A549 (cell line): Measurements from ENCODE around the gene SGO2. TPM values are rescaled to one million over a fixed set of nuclear protein-coding genes. Genes with fewer than 3 reads are reported as not detected.
A peak's percentile ranks its signal among the peaks of the same experiment; 100 is the strongest.

ENCODE experiments used
- ATAC-seq, 2 experiments: fragments of 200-7000 bp in 1 of 2; fragments of >200 bp in 1 of 2; cut with Nextera tagmentation in 1 of 2; cut with Tn5 transposase in 1 of 2; 3 replicates each; pipeline versions ENCODE4 v1.8.0 to v1.9.1; 2018 to 2020; ENCODE audit warnings: mild to moderate bottlenecking in 1 of 2, moderate library complexity in 1 of 2
- CTCF ChIA-PET: fragments of 300-600 bp; sonication (Branson Sonifier 250); formaldehyde crosslinking; extraction: SDS; loops from one replicate; lab custom pipeline; 2021; ENCODE audit warnings: antibody characterized with exemption, inconsistent platforms; lab: Yijun Ruan, JAX
- POLR2A ChIA-PET: fragments of 350-600 bp; formaldehyde crosslinking; extraction: SDS; loops from one replicate; lab custom pipeline; 2021; ENCODE audit warnings: antibody characterized with exemption, inconsistent platforms; lab: Yijun Ruan, JAX
- DNase-seq, 2 experiments: peaks; one replicate each; pipeline versions ENCODE4 v3.0.0 to v3.0.0-alpha.2; 2011 to 2016; ENCODE audit warnings: low read depth in 1 of 2, low spot score in 1 of 2
- FAIRE-seq: peaks from 2 replicates; lab custom pipeline; 2011; peaks lifted over from hg19 to GRCh38; lab: Jason Lieb, UNC
- H3K27ac ChIP-seq, 2 experiments: fragments of >200 bp; sonication (Bioruptor Twin); formaldehyde crosslinking; 3 replicates each; pipeline ENCODE4 v1.5.1; 2016 to 2017
- H3K4me1 ChIP-seq: fragments of >200 bp; sonication (Bioruptor Twin); formaldehyde crosslinking; 3 replicates; pipeline ENCODE4 v1.6.1; 2016
- H3K4me2 ChIP-seq: fragments of >200 bp; sonication (Bioruptor Twin); formaldehyde crosslinking; 3 replicates; pipeline ENCODE4 v1.6.1; 2016
- H3K4me3 ChIP-seq: fragments of >200 bp; sonication (Bioruptor Twin); formaldehyde crosslinking; 3 replicates; pipeline ENCODE4 v1.5.1; 2016
- H3K9me3 ChIP-seq: fragments of >200 bp; sonication (Bioruptor Twin); formaldehyde crosslinking; 3 replicates; pipeline ENCODE4 v1.6.1; 2016
- CHD2 ChIP-seq: fragments of 150-350 bp; IDR thresholded peaks from 2 replicates; pipeline ENCODE4 v1.6.1; 2014; ENCODE audit warnings: low read length; ENCODE audit not compliant: partially characterized antibody
- CTCF ChIP-seq: fragments of >200 bp; sonication (Bioruptor Twin); formaldehyde crosslinking; IDR thresholded peaks from 3 replicates; pipeline ENCODE4 v1.5.1; 2016
- ESRRA ChIP-seq: fragments of 150-350 bp; IDR thresholded peaks from 2 replicates; pipeline ENCODE4 v1.6.1; 2014; ENCODE audit warnings: mild to moderate bottlenecking, low read length, borderline replicate concordance
- FOXS1 ChIP-seq: fragments of 250-450 bp; sonication (Bioruptor Pico); IDR thresholded peaks from 2 replicates; pipeline ENCODE4 v1.5.0; 2020; ENCODE audit warnings: mild to moderate bottlenecking, moderate library complexity
- HMGXB4 ChIP-seq: fragments of 250-450 bp; sonication (Bioruptor Pico); IDR thresholded peaks from 2 replicates; pipeline ENCODE4 v1.5.0; 2021; ENCODE audit warnings: mild to moderate bottlenecking, moderate library complexity, borderline replicate concordance
- KDM1A ChIP-seq: fragments of 200-600 bp; sonication (generic); IDR thresholded peaks from 2 replicates; pipeline ENCODE4 v1.6.1; 2016; ENCODE audit warnings: low read depth, mild to moderate bottlenecking
- KDM5A ChIP-seq: fragments of 200-600 bp; sonication (generic); IDR thresholded peaks from 2 replicates; pipeline ENCODE4 v1.6.1; 2016; ENCODE audit warnings: antibody characterized with exemption, mild to moderate bottlenecking
- MYC ChIP-seq: IDR thresholded peaks from 2 replicates; pipeline ENCODE4 v1.6.1; 2012; ENCODE audit warnings: mild to moderate bottlenecking, inconsistent platforms, low read length, improper control_type of control experiment, borderline replicate concordance
- POLR2A ChIP-seq: IDR thresholded peaks from 2 replicates; pipeline ENCODE4 v1.6.1; 2012; ENCODE audit warnings: mild to moderate bottlenecking, low read length
- POLR2AphosphoS2 ChIP-seq: conservative IDR thresholded peaks from 2 replicates; pipeline ENCODE4 v1.6.1; 2012; ENCODE audit warnings: low read length, improper control_type of control experiment, inconsistent platforms
- USF2 ChIP-seq: fragments of 450-650 bp; IDR thresholded peaks from 2 replicates; pipeline ENCODE4 v1.6.1; 2014; ENCODE audit warnings: antibody characterized with exemption
- WGBS: methylation state at CpG from one replicate; pipeline ENCODE4 v1.1.6; 2017; ENCODE audit errors: missing lambda C conversion rate; 5-methylcytosine and 5-hydroxymethylcytosine counted together
- polyA plus RNA-seq, 4 experiments: library from polyadenylated mRNA; depleted of rRNA in 3 of 4; stranded (reverse); fragments of >200 nt; fragmentation: RNase III in 1 of 4; extraction: RNeasy Plus Mini Kit Qiagen cat#74134 plus additional on column Dnase treatment in 1 of 4; gene quantifications; 2 replicates in 3 of 4; 3 replicates in 1 of 4; pipeline ENCODE4 v1.2.3, GENCODE V29; 2011 to 2017
- TF ChIP-seq, protein P1 (sequence below): IDR thresholded peaks from 2 replicates; pipeline ENCODE4 v1.6.1; 2012; ENCODE audit warnings: low read depth, borderline replicate concordance

Gene SGO2
- polyA plus RNA-seq, 2 of the 4 experiments (the other 2 are of a cell fraction) = 14.4 to 26.2 TPM

- peaks cover 8% of the 10 kb centered on the region; the same call in 2 of the 3 replicates for H3K9me3 ChIP-seq
- 51% methylated on average over 3 of the region's 3 CpGs for WGBS
- DNase-seq = no peak
- H3K4me3 ChIP-seq = no peak overlapping the region
- H3K27ac ChIP-seq = no peak overlapping the region
- no peak for ATAC-seq
- no peak for FAIRE-seq
- no peak overlapping the region for H3K4me2 ChIP-seq
- peaks cover 33% of the 10 kb centered on the region for H3K4me1 ChIP-seq
- TF ChIP-seq POLR2AphosphoS2 (no peak), CHD2 (no peak)
- POLR2A ChIA-PET = no interaction called here
- CTCF ChIA-PET = no interaction called here
Measured at GRCh38 chr2:200595913-200596312, 69.9 kb downstream of the SGO2 start.

DNA sequence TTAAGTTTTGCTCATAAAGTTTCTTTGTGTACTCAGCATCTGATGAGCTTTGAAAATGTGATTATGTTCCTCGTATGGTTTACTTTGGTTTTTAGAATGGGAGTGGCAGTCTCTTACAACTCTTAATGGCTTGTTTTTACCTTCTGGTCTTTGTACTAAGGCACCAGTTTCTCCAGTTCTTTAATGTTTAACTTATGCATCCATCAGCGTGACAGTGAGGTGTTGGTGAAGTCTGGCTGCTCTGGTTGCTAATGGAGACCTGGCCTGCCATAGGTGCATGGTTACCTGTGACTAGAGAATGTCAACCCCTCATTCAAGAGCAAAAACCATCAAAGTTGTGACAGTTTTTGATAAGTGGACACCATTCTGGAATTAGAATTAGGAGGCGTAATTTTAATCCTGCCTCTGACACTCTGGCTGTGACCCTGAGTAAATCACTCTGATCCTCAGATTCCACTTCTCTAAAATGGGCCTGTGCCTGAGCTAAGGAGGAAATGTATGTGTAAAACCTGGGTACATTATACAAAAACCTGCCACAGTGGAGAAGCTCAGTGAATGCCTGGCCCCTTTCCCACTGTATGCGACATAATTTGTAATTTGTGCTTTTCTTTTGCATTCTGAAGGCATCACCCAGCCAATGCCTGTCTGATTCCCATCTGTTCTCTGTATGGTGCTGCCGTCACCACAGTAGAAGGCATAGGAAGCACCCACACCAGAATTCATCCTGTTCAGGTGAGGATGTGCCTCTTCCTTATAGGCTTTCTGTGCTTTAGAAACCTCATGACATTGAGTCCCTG lies 71.0 kb downstream of the SGO2 start:
- DNase-seq = no peak
- 0 out of 3 replicates have a peak overlapping the region, but pooled peaks have one; percentile 10 for H3K4me2 ChIP-seq
- no peak overlapping the region for H3K27ac ChIP-seq
- peaks cover 8% of the 10 kb centered on the region; the same call in 2 of the 3 replicates for H3K9me3 ChIP-seq
- FAIRE-seq = no peak
- WGBS = 57% methylated on average over 5 of the region's 5 CpGs
- ChIA-PET CTCF (no interaction called here), POLR2A (no interaction called here)
- no peak overlapping the region for H3K4me3 ChIP-seq
- no peak for TF ChIP-seq USF2
- H3K4me1 ChIP-seq = peaks cover 34% of the 10 kb centered on the region
- ATAC-seq = no peak

DNA sequence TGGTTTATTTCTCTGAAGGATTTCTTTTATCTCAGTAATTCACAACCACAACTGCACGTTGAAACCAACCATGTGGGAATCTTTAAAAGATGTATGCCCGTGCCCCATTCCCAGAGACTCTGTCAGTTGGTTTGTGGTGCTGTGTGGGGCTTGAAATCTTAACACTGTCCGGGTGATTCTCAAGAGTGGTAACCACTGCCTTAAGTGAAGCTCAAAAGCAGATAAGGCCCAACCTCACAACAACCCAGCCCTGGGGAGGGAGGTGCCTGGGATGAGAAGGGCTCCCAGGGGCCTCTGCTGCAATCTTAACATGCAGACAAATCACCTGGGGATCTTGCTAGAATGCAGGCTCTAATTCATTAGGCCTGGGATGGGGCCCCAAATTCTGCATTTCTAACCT lies 73.2 kb downstream of the SGO2 start:
- ChIA-PET CTCF (no interaction called here), POLR2A (no interaction called here)
- DNase-seq = no peak
- H3K4me1 ChIP-seq = peaks cover 40% of the 10 kb centered on the region
- 85% methylated on average over 3 of the region's 3 CpGs for WGBS
- H3K9me3 ChIP-seq = peaks cover 8% of the 10 kb centered on the region; the same call in 2 of the 3 replicates
- no peak for ATAC-seq
- peak overlapping the region; percentile 4 to 14; a peak in 1 of 6 replicates for H3K27ac ChIP-seq
- no peak overlapping the region for H3K4me3 ChIP-seq
- no peak for FAIRE-seq
- TF ChIP-seq POLR2A = no peak
- no peak for TF ChIP-seq CTCF
- no peak for TF ChIP-seq ESRRA
- TF ChIP-seq HMGXB4 (CRISPR knock-in tag) = no peak
- no peak for TF ChIP-seq KDM1A
- no peak for TF ChIP-seq MYC
- TF ChIP-seq, protein P1, sequence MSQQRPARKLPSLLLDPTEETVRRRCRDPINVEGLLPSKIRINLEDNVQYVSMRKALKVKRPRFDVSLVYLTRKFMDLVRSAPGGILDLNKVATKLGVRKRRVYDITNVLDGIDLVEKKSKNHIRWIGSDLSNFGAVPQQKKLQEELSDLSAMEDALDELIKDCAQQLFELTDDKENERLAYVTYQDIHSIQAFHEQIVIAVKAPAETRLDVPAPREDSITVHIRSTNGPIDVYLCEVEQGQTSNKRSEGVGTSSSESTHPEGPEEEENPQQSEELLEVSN = no peak
- TF ChIP-seq KDM5A = no peak
- no peak for TF ChIP-seq FOXS1 (CRISPR knock-in tag)
- H3K4me2 ChIP-seq = no peak overlapping the region
